ENCODE results near the gene RAB34.

RAB34 gene

GRCh38 chr17:28675490-28675889 is 42.2 kb downstream of the RAB34 start:
- DNase-seq, result no peak

- DNase-seq, result no peak
Observed at GRCh38 chr17:28669918-28670317, 47.8 kb downstream of the RAB34 start.

- no peak for DNase-seq
Observed at GRCh38 chr17:28667870-28668269, 49.8 kb downstream of the RAB34 start.

GRCh38 chr17:28665994-28666393 is 51.7 kb downstream of the RAB34 start:
- no peak for DNase-seq
